Measurements from ENCODE around the gene HECTD4. TPM values are rescaled to one million over a fixed set of nuclear protein-coding genes. Genes with fewer than 3 reads are reported as not detected.

The HECTD4 gene
- total RNA-seq, 1 experiment from 2014 or later = 54.5 TPM

DNA sequence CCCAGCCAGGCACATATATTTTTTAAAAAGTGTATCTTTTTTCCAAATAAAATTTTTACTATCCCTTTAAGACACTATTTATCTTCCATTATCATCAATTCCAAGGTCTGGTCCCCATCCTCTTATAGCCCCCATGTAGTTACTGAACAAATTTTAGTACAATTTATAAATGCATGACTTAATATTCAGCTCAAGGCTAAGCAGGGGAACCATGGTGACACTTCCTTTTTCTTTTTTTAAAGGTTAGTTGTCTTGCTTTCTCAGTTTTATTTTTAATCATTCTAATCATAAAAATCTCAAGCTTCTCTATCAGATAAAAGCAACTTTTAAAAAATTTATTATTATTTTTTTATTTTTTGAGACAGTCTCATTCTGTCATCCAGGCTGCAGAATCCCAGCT is 164.6 kb downstream of the HECTD4 start:
- no peaks in the 10 kb centered on the region for H3K36me3 ChIP-seq (ENCODE audit: control insufficient read depth, insufficient read depth, low read length)
- BruUV-seq (replicated peaks) = no TSS peak
- Mint-ChIP-seq H3K4me1 (ENCODE audit: low read depth, unreplicated experiment) (no peaks in the 10 kb centered on the region), H3K27ac (ENCODE audit: unreplicated experiment) (no peak overlapping the region), H3K4me3 (ENCODE audit: unreplicated experiment) (no peak overlapping the region), H3K36me3 (ENCODE audit: insufficient read depth, unreplicated experiment) (peaks cover 32% of the 10 kb centered on the region), H3K27me3 (ENCODE audit: insufficient read depth, unreplicated experiment) (no peaks in the 10 kb centered on the region), H3K9me3 (ENCODE audit: unreplicated experiment) (no peaks in the 10 kb centered on the region)
- no peaks in the 10 kb centered on the region for H3K9me3 ChIP-seq
- TF ChIP-seq, protein P1, sequence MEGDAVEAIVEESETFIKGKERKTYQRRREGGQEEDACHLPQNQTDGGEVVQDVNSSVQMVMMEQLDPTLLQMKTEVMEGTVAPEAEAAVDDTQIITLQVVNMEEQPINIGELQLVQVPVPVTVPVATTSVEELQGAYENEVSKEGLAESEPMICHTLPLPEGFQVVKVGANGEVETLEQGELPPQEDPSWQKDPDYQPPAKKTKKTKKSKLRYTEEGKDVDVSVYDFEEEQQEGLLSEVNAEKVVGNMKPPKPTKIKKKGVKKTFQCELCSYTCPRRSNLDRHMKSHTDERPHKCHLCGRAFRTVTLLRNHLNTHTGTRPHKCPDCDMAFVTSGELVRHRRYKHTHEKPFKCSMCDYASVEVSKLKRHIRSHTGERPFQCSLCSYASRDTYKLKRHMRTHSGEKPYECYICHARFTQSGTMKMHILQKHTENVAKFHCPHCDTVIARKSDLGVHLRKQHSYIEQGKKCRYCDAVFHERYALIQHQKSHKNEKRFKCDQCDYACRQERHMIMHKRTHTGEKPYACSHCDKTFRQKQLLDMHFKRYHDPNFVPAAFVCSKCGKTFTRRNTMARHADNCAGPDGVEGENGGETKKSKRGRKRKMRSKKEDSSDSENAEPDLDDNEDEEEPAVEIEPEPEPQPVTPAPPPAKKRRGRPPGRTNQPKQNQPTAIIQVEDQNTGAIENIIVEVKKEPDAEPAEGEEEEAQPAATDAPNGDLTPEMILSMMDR (IDR thresholded peaks at IDR 0.05; ENCODE audit: insufficient read depth in 1 of 2, low read depth in 1 of 2, low read length in 1 of 2, severe bottlenecking in 1 of 2, unreplicated experiment in 1 of 2) = no peak
- DNase-seq = no peak
- intact Hi-C loops (cut with micrococcal nuclease; ENCODE audit: unreplicated experiment) = no loop called here
- H3K4me1 ChIP-seq = peaks cover 8% of the 10 kb centered on the region
- POLR2A ChIA-PET = no interaction called here
- H3K4me3 ChIP-seq (ENCODE audit: low read depth, low read length) = no peak overlapping the region
- CTCF ChIA-PET = no interaction called here
- H3K27me3 ChIP-seq (replicated peaks; ENCODE audit: control insufficient read depth, insufficient read depth, low read length) = no peaks in the 10 kb centered on the region

GRCh38 chr12:112216223-112216622 is 166.0 kb downstream of the HECTD4 start:
- H3K27me3 Mint-ChIP-seq (ENCODE audit: insufficient read depth, unreplicated experiment) = no peaks in the 10 kb centered on the region
- Histone ChIP-seq H3K4me1 (peaks cover 8% of the 10 kb centered on the region), H3K27me3 (replicated peaks; ENCODE audit: control insufficient read depth, insufficient read depth, low read length) (no peaks in the 10 kb centered on the region), H3K4me3 (ENCODE audit: low read depth, low read length) (no peak overlapping the region), H3K9me3 (no peaks in the 10 kb centered on the region), H3K36me3 (ENCODE audit: control insufficient read depth, insufficient read depth, low read length) (no peaks in the 10 kb centered on the region)
- peaks cover 33% of the 10 kb centered on the region for H3K36me3 Mint-ChIP-seq (ENCODE audit: insufficient read depth, unreplicated experiment)
- intact Hi-C loops (cut with micrococcal nuclease; ENCODE audit: unreplicated experiment) = no loop called here
- TF ChIP-seq, protein P1 (IDR thresholded peaks at IDR 0.05; ENCODE audit: insufficient read depth in 1 of 2, low read depth in 1 of 2, low read length in 1 of 2, severe bottlenecking in 1 of 2, unreplicated experiment in 1 of 2) = no peak
- BruUV-seq (replicated peaks) = no TSS peak
- H3K4me1 Mint-ChIP-seq (ENCODE audit: low read depth, unreplicated experiment) = no peaks in the 10 kb centered on the region
- CTCF ChIA-PET = no interaction called here
- no peak overlapping the region for H3K27ac Mint-ChIP-seq (ENCODE audit: unreplicated experiment)
- no peak for DNase-seq
- H3K4me3 Mint-ChIP-seq (ENCODE audit: unreplicated experiment) = no peak overlapping the region
- no peaks in the 10 kb centered on the region for H3K9me3 Mint-ChIP-seq (ENCODE audit: unreplicated experiment)
- POLR2A ChIA-PET = no interaction called here

DNA sequence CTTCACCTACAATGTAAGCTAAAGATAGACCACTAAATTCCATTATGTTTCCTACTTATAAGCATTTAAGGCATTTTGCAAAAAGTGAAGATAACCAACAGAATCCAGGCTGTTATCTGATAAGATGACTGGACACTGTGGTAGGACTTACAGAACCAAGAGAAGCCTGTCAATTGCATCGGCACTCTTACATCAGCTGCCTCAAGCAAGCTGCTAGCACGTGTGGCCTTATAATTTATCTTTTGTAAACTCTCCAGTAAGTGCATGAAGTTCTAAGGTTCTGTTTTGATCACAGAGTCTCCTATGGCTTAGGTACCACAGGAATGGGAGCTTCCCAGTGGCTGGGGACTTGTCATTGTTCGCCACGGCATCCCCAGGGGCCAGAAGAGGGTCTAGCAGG is 168.2 kb downstream of the HECTD4 start:
- peaks cover 44% of the 10 kb centered on the region for H3K36me3 Mint-ChIP-seq (ENCODE audit: insufficient read depth, unreplicated experiment)
- no peaks in the 10 kb centered on the region for H3K9me3 ChIP-seq
- H3K4me1 ChIP-seq = no peaks in the 10 kb centered on the region
- no TSS peak for BruUV-seq (replicated peaks)
- H3K27me3 ChIP-seq (replicated peaks; ENCODE audit: control insufficient read depth, insufficient read depth, low read length) = no peaks in the 10 kb centered on the region
- DNase-seq = no peak
- H3K27me3 Mint-ChIP-seq (ENCODE audit: insufficient read depth, unreplicated experiment) = no peaks in the 10 kb centered on the region
- no peak overlapping the region for H3K4me3 Mint-ChIP-seq (ENCODE audit: unreplicated experiment)
- TF ChIP-seq, protein P1 (IDR thresholded peaks at IDR 0.05; ENCODE audit: insufficient read depth in 1 of 2, low read depth in 1 of 2, low read length in 1 of 2, severe bottlenecking in 1 of 2, unreplicated experiment in 1 of 2) = no peak
- CTCF ChIA-PET = interaction anchor here (1.0 kb wide), 1 partner anchor 16 kb away, joined by 3 read pairs; no protein-coding TSS in a partner anchor
- intact Hi-C loops (cut with micrococcal nuclease; ENCODE audit: unreplicated experiment) = no loop called here
- no peaks in the 10 kb centered on the region for H3K36me3 ChIP-seq (ENCODE audit: control insufficient read depth, insufficient read depth, low read length)
- POLR2A ChIA-PET = no interaction called here
- no peaks in the 10 kb centered on the region for H3K4me1 Mint-ChIP-seq (ENCODE audit: low read depth, unreplicated experiment)
- H3K4me3 ChIP-seq (ENCODE audit: low read depth, low read length) = no peak overlapping the region
- H3K9me3 Mint-ChIP-seq (ENCODE audit: unreplicated experiment) = no peaks in the 10 kb centered on the region
- no peak overlapping the region for H3K27ac Mint-ChIP-seq (ENCODE audit: unreplicated experiment)

All from Caco-2 (cell line).